ENCODE results near the gene ERFL. TPM values are rescaled to one million over a fixed set of nuclear protein-coding genes. Genes with fewer than 3 reads are reported as not detected.

ERFL gene
- total RNA-seq, 5 donors from 2014 or later (not counting 1 experiment from before 2014, with no cell fraction given) = 5.9 to 8.5 (median 6.3) TPM

DNA sequence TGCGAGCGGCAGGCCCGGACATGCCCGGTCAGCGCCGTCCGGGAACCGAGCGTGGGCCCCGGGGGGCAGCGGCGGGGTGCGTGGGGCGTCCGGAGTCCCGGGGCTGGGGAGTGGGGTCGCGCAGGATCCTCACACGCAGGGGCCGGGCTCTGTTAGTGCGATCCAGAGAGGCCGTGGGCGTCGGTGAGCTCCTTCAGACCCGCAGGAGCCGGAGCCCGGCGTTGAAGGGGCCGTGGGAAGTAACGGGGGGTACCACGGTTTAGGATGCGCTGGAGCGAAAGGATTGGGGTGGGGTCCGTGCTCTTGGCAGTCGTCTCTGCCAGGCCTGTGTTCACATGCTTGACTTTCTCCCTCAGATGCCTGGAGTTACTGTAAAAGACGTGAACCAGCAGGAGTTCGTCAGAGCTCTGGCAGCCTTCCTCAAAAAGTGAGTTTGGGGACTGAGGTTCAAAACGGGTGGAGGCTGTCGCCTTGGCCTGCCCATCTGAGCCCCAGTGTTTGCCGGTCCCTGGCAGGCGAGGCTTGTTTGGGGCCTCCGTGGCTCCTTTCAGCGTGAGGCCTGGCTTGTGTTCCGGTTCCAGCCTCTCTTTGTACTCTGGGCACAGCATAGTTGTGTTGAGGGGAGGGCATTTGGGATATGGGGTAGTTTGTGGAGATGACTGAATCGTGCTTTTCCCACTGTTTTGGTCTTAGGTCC lies 67.7 kb downstream of the ERFL start:
- peaks cover 27 to 55% of the 10 kb centered on the region in 2 experiments for H3K4me1 ChIP-seq (ENCODE audit: control insufficient read depth in 1 of 2, extremely low read depth in 1 of 2, insufficient read depth in 2 of 2, low read length in 2 of 2)
- Mint-ChIP-seq H3K36me3 (peaks cover 36% of the 10 kb centered on the region), H3K4me3 (peak overlapping the region; percentile 80 to 95 (median 93)), H3K9me3 (no peaks in the 10 kb centered on the region), H3K4me1 (peaks cover 46 to 51% (median 49%) of the 10 kb centered on the region in 3 donors), H3K27me3 (no peaks in the 10 kb centered on the region), H3K27ac (peak overlapping the region; percentile 89 to 92)
- under 1% methylated on average over 42 of the region's 45 CpGs for WGBS (ENCODE audit: insufficient coverage)
- peak overlapping the region; percentile 64 for H3K27ac ChIP-seq (ENCODE audit: low read length)
- peak overlapping the region; percentile 83 to 96 for H3K4me3 ChIP-seq (ENCODE audit: control insufficient read depth in 1 of 2, extremely low read depth in 1 of 2, low read length in 1 of 2)
- ChIA-PET CTCF (interaction anchor here in 1 of 2 donors (0.6 to 3.0 kb wide), 7 partner anchors 11 to 421 kb away, joined by 3 to 15 read pairs (median 8); no protein-coding TSS in a partner anchor), POLR2A (interaction anchor here (0.6 to 1.0 kb wide), 2 partner anchors 15 kb away, joined by 3 to 5 read pairs; no protein-coding TSS in a partner anchor)
- ATAC-seq (replicated peaks in 1 of 4) (no peak), DNase-seq (peak in 4 of 35 experiments; percentile 14 to 44 (median 18))
- H3K9me3 ChIP-seq = no peaks in the 10 kb centered on the region
- H3K27me3 ChIP-seq (replicated peaks in 1 of 2; ENCODE audit: control insufficient read depth in 2 of 2, extremely low read depth in 1 of 2, insufficient read depth in 2 of 2, low read length in 1 of 2) = no peaks in the 10 kb centered on the region
- peaks cover 6 to 43% of the 10 kb centered on the region in 2 donors for H3K36me3 ChIP-seq (ENCODE audit: control insufficient read depth in 2 of 2, extremely low read depth in 1 of 2, insufficient read depth in 1 of 2, low read length in 1 of 2)

DNA sequence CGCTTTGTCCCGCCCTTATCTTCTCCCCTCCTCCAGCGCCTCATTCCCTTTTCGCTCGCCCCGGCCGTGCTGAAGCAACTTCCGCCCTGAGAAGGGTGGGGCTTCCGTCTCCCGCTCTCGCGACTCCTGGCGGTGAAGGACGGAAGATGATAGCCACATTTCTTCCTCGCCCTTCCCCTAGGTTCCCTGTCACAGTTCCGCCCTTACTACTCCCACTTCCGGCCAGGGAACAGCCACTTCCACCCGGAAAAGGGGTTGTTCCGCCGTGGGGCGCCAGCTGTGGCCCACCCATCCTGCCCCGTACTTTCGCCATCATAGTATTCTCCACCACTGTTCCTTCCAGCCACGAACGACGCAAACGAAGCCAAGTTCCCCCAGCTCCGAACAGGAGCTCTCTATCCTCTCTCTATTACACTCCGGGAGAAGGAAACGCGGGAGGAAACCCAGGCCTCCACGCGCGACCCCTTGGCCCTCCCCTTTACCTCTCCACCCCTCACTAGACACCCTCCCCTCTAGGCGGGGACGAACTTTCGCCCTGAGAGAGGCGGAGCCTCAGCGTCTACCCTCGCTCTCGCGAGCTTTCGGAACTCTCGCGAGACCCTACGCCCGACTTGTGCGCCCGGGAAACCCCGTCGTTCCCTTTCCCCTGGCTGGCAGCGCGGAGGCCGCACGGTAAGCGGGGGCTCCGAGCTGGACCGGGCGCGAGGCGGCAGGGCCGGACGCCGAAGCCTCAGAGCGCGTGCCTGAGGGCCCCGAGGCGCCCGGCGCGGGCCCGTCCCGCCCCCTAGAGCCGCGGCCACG lies 68.4 kb downstream of the ERFL start, which contains the start of gene RPS19:
Gene RPS19 (plus strand): TSS at position 638 of the 801 bp plus-strand sequence. CDS start 520 bp downstream, outside the sequence.
- peaks cover 3 to 40% of the 10 kb centered on the region in 2 donors for H3K36me3 ChIP-seq (ENCODE audit: control insufficient read depth in 2 of 2, extremely low read depth in 1 of 2, insufficient read depth in 1 of 2, low read length in 1 of 2)
- no peaks in the 10 kb centered on the region for H3K27me3 ChIP-seq (replicated peaks in 1 of 2; ENCODE audit: control insufficient read depth in 2 of 2, extremely low read depth in 1 of 2, insufficient read depth in 2 of 2, low read length in 1 of 2)
- Mint-ChIP-seq H3K4me1 (peaks cover 41 to 48% (median 45%) of the 10 kb centered on the region in 3 donors), H3K27me3 (no peaks in the 10 kb centered on the region), H3K9me3 (no peaks in the 10 kb centered on the region), H3K27ac (peak within 1 kb of the TSS; percentile 96 to 99), H3K36me3 (peaks cover 36% of the 10 kb centered on the region), H3K4me3 (peak within 1 kb of the TSS; percentile 80 to 95 (median 93))
- CTCF ChIA-PET = interaction anchor here in 1 of 2 donors (0.6 to 3.0 kb wide), 13 partner anchors 11 to 421 kb away, joined by 3 to 15 read pairs (median 4); no protein-coding TSS in a partner anchor
- WGBS (ENCODE audit: insufficient coverage) = 0% methylated on average over 73 of the region's 76 CpGs
- POLR2A ChIA-PET = interaction anchor here (0.6 to 1.0 kb wide), 6 partner anchors 15 to 1099 kb away, joined by 3 to 5 read pairs (median 3); no protein-coding TSS in a partner anchor
- H3K9me3 ChIP-seq = no peaks in the 10 kb centered on the region
- H3K27ac ChIP-seq (ENCODE audit: low read length) = peak within 1 kb of the TSS; percentile 88
- peaks cover 27 to 48% of the 10 kb centered on the region in 2 experiments for H3K4me1 ChIP-seq (ENCODE audit: control insufficient read depth in 1 of 2, extremely low read depth in 1 of 2, insufficient read depth in 2 of 2, low read length in 2 of 2)
- H3K4me3 ChIP-seq (ENCODE audit: control insufficient read depth in 1 of 2, extremely low read depth in 1 of 2, low read length in 1 of 2) = peak within 1 kb of the TSS; percentile 83 to 96
- ATAC-seq (replicated peaks in 1 of 4) = peak; percentile 86 to 90 (median 88)
- DNase-seq = peak; percentile 93 to 99 (median 97)

DNA sequence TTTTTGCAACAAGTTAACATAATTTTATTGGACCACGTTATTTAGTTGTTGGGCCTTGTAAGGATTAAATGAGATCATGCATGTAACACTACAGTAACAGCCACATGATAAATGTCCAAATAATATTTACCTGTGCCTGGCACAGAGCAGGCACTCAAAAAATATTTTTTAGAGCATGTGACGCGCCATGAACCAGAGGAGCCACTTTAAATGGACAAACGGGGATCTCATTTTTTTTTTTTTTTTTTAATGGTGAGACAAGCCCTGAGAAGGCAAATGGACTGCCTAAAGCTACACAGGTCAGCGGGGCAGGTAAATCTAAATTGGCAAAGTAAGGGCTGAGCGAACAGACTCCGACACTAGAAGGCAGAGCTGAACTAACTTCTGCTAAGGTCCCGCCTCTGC lies 69.0 kb downstream of the ERFL start:
- Mint-ChIP-seq H3K36me3 (peaks cover 30% of the 10 kb centered on the region), H3K4me1 (peaks cover 37 to 41% (median 39%) of the 10 kb centered on the region in 3 donors), H3K4me3 (peak overlapping the region; percentile 80 to 95 (median 93)), H3K27me3 (no peaks in the 10 kb centered on the region), H3K27ac (peak overlapping the region; percentile 96 to 99), H3K9me3 (no peaks in the 10 kb centered on the region)
- 4% methylated on average over 7 of the region's 8 CpGs for WGBS (ENCODE audit: insufficient coverage)
- Histone ChIP-seq H3K9me3 (no peaks in the 10 kb centered on the region), H3K4me3 (ENCODE audit: control insufficient read depth in 1 of 2, extremely low read depth in 1 of 2, low read length in 1 of 2) (peak overlapping the region; percentile 83 to 96), H3K36me3 (ENCODE audit: control insufficient read depth in 2 of 2, extremely low read depth in 1 of 2, insufficient read depth in 1 of 2, low read length in 1 of 2) (peaks cover 0 to 34% of the 10 kb centered on the region in 2 donors), H3K27ac (ENCODE audit: low read length) (peak overlapping the region; percentile 88), H3K27me3 (replicated peaks in 1 of 2; ENCODE audit: control insufficient read depth in 2 of 2, extremely low read depth in 1 of 2, insufficient read depth in 2 of 2, low read length in 1 of 2) (no peaks in the 10 kb centered on the region), H3K4me1 (ENCODE audit: control insufficient read depth in 1 of 2, extremely low read depth in 1 of 2, insufficient read depth in 2 of 2, low read length in 2 of 2) (peaks cover 27 to 42% of the 10 kb centered on the region in 2 experiments)
- ATAC-seq (replicated peaks in 1 of 4) (no peak), DNase-seq (no peak)
- ChIA-PET POLR2A (interaction anchor here (0.6 to 1.0 kb wide), 6 partner anchors 16 to 1099 kb away, joined by 3 to 9 read pairs (median 3); no protein-coding TSS in a partner anchor), CTCF (interaction anchor here (0.6 to 3.0 kb wide), 11 partner anchors 12 to 176 kb away, joined by 3 to 15 read pairs (median 6); no protein-coding TSS in a partner anchor)

Other genes starting within 250 kb of the ERFL start
- not detected for gene CEACAM7, start 240.2 kb downstream of the ERFL start, total RNA-seq
- gene CEACAM5, start 219.8 kb downstream of the ERFL start, total RNA-seq = 1 to 10 TPM in 2 of 5 donors, under 1 TPM in 1, not detected in 2; 0.61 to 1.3 (median 1.0) TPM
- gene CEACAM6, start 172.9 kb downstream of the ERFL start, total RNA-seq = under 1 TPM in 3 of 5 donors, not detected in 2; 0.53 to 0.76 (median 0.67) TPM
- gene CEACAM3, start 131.9 kb downstream of the ERFL start, total RNA-seq = not detected
- gene LYPD4, start 83.8 kb downstream of the ERFL start, total RNA-seq = not detected
- gene DMRTC2, start 83.4 kb downstream of the ERFL start, total RNA-seq = not detected
- gene RPS19, start 68.2 kb downstream of the ERFL start, total RNA-seq = 1,000 to 10,000 TPM; 3,043 to 4,286 (median 3,822) TPM
- 10 to 100 TPM; 15.9 to 51.1 (median 19.0) TPM for gene CD79A, start 51.2 kb downstream of the ERFL start, total RNA-seq
- gene ARHGEF1, start 45.3 kb downstream of the ERFL start, total RNA-seq = 1,000 to 10,000 TPM; 1,130 to 1,360 (median 1,288) TPM
- gene RABAC1, start 30.9 kb upstream of the ERFL start, total RNA-seq = 100 to 1,000 TPM in 4 of 5 donors, 10 to 100 TPM in 1; 67.0 to 143 (median 131) TPM
- gene ATP1A3, start 65.8 kb upstream of the ERFL start, total RNA-seq = 10 to 100 TPM in 1 of 5 donors, 1 to 10 TPM in 4; 4.3 to 14.4 (median 6.3) TPM
- gene GRIK5, start 141.8 kb upstream of the ERFL start, total RNA-seq = 1 to 10 TPM in 3 of 5 donors, under 1 TPM in 2; 0.26 to 1.5 (median 1.3) TPM
- 10 to 100 TPM; 18.4 to 27.4 (median 26.6) TPM for gene ZNF574, start 147.7 kb upstream of the ERFL start, total RNA-seq
- 10 to 100 TPM; 27.9 to 71.7 (median 59.5) TPM for gene POU2F2, start 204.0 kb upstream of the ERFL start, total RNA-seq